Stimulated activated CD8-positive, alpha-beta memory T cell treated with anti-CD3 and anti-CD28 coated beads, Interleukin-2, amount 100 ng/mL, for 48 hours (primary cell): Measurements from ENCODE around the gene SOD2.
A peak's percentile ranks its signal among the peaks of the same experiment; 100 is the strongest.
"Not testable (repeated sequence)": the region's sequence is repeated elsewhere in the genome, so short reads cannot be mapped to it uniquely, and the experiment has no call there.

ENCODE experiments used
- DNase-seq, 2 donors: peaks; one replicate each; pipeline ENCODE4 v3.0.0-alpha.2; 2020; ENCODE audit warnings: low read depth in 2 of 2

Gene SOD2

DNA sequence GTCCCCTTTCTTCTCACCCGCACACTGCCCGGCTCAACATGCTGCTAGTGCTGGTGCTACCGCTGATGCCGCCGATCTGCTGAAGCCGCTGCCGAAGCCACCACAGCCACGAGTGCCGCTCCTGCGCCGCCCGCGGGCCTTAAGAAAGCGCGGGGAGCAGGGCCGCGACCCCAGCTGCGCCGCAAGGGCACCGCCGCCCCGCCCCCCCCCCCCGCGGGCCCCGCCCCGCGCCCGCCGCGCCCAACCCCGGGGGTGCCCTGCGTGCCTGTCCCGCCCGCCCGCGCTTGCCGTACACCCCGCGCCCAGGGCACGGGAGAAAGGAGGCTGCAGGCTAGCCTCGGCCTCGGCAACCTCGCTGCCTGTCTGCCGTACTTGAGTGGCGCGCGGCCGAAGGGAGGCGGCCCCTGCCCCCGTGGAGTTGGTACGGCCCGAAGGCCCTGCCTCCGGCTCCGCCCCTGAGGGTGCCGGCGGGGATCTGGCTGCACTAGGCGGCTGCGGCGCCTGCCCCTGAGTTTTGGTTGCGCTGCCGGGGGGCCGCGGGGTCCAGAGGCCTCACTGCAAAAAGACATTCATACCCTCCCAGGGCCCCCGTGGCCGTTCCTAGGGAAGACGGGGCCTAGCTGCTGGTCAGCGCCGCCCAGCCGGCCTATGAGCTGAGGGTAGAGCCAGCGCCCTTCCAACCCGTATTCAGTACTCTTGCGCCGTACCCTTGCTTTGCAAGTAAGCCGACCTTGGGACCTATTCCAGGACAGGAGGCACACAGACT lies at the start of gene SOD2:
Gene SOD2 (minus strand): TSS at position 114 of the 766 bp plus-strand sequence. CDS start 74 bp downstream, at position 40.
- DNase-seq: peak; percentile 70 to 76

GRCh38 chr6:159742165-159742564 lies 49.1 kb upstream of the SOD2 start:
- no peak for DNase-seq

DNA sequence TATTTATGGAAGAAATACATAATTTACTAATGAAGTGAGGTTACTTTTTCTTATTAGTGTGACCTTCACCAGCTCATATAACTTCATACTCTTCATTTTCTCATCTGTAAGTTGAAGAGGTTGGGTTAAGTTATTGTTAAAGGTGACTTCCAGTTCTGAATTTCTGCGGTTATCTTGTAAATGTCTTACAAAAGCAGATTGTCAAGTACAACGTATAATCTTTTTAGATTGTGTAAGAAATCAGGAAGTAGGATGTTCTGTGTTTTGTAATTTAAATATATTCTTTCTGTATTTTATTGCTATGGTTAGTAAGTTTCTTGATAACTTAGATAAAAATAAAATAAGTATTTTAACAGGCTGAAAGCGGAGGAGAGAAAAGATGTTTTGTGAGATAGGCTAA lies 46.3 kb upstream of the SOD2 start:
- no peak for DNase-seq

DNA sequence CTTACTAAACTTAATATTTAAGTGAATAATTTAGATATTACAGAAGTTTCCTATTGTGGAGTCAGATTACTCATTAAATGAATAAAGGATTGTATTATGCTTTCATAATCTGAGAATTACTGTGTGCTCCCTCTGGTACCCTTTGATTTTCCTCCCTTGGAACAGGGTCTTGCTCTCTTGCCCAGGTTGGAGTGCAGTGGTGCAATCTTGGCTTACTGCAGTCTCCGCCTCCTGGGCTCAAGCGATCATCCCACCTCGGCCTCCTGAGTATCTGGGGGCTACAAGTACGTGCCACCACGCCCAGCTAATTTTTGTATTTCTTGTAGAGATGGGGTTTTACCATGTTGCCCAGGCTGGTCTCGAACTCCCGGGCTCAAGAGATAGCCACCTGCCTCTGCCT lies 43.9 kb upstream of the SOD2 start:
- no peak for DNase-seq

GRCh38 chr6:159733395-159733794 lies 40.4 kb upstream of the SOD2 start:
- not testable (repeated sequence) for DNase-seq

DNA sequence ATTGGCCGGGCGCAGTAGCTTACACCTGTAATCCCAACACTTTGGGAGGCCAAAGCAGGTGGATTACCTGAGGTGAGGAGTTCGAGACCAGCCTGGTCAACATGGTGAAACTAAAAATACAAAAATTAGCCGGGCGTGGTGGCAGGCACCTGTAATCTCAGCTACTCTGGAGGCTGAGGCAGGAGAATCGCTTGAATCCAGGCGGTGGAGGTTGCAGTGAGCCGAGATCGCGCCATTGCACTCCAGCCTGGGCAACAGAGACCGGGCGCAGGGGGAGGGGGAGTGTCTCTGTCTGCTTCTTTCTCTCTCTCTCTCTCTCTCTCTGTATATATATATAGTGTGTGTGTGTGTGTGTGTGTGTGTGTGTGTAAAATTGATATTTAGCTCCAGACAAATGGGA lies 39.5 kb upstream of the SOD2 start:
- DNase-seq: not testable (repeated sequence)

- no peak for DNase-seq
These were observed 37.3 kb upstream of the SOD2 start for GRCh38 chr6:159730332-159730676.

DNA sequence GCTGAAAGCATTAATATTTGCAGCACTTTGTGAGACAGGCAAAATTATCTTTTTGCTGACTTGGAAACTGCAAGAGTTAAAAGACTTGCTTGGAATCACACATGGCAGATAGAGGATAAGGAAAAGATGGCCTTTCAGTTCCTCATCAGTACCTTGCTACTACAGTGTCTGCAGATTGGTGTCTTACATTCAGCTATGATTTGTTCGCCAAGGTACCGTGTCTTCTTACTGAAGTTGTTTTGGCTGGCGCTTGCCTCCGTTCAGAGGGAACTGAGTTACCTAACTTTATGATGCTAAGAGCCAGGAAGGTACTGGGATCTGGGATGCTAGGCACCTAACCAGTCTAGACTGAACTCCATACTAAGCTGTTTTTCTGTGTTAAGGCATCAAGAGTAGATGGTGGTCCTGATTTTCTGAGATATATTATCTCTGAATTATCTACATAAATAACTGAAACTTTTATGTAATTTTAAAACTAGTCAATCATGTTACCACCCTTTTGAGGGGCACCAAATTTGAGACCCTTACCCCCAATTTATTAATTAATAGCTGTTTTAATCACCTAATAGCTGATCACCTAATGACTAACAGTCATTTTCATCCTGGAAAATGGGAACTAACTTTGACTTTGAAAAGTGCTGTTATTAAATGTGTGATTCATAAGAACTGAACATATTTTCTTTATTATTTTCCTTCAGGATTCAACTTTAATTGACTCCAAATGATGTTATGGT lies 36.7 kb upstream of the SOD2 start:
- no peak for DNase-seq

DNA sequence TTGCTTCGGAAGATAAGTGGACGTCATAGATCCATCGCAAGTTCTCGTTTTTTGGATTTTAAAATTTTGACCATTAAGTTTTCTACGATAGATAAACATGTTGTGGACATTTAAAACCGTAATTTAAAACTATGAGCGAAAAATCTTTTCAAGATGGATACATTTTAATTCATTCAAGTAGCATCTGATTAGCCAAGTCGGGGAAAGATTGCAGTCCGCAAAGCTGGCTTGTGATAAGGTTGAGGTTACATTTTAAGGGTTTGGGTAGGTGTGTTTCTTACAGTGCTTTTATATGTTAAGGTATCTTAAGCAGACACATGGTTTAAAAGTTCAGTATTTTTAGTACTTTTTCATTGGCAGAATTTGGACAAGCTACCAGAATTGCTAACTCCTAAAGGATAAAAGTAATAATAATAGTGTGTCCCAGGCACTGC lies 35.5 kb upstream of the SOD2 start:
- no peak for DNase-seq

DNA sequence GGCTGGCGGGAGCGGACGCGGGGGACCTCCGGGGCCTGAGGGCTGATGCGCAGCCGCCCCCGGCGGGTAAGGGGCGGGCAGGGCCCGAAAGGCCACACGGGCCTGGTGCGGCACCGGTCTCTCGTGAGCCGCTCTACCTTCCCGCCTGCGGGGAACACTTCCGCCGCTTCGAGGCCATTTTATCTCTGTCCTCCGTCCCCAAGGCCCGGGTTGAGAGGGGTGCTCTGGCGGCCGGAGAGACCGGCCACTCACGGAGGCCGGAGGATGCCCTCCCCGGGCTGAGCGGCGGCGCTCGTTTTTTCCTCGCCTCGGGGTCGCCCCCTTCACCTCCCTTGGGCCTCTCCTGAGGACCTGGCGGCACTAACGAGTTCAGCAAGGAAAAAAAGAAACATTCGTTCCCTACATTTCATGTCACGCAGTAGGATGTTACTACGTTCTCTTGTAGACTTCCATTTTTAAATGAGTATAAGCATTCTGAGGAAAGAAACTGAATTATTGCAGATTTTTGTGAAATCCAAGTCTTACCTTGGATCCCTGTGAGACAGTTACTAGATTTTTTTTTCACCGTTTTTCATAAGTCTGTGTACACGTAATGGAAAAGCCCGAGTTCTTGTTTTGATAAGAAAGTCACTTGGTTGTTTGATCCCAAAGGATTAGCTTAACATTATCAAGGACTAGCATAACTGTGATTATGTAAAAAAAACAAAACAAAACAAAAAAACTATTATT lies 34.8 kb upstream of the SOD2 start:
- peak in 1 of 2 donors; percentile 24 for DNase-seq

DNA sequence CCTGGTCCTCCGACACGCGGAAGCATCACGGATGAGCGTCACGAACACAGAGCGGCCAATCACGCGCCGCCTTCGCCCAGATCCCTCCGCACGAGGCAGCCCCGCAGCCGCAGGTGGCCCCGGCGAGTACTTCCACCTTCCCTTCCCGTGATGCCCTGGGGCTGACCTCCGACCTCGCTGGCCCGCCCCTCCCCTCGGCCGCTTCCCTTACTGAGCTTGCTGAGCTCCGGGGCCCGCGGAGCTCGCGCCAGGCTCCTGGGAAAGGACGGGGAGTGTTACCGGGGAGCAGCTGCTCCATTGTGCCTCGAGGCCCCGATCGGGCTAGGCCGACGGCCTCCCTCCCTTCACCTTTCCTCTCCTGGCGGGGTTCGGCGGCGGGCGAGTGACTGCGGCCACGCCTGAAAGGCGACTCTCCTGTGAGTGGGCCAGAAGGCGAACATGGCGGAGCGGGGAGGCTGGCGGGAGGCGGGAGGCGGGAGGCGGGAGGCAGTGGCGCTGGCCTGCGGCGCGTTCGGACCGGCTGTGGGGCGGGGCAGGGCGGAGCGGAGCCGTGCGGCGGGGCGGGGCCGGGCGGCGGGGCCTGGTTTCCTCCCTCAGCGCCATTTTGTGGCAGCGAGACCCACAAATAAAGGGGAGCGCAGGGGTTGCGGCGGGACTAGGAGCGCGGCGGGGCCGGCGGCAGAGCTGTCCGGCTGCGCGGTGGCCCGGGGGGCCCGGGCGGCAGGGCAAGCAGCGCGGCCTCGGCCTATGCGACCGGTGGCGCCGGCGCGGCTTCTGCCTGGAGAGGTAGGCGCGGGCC lies 34.1 kb upstream of the SOD2 start, which contains the start of gene WTAP:
Gene WTAP (plus strand): TSS at position 589 of the 799 bp plus-strand sequence. CDS start 8,760 bp downstream, outside the sequence.
- peak; percentile 92 to 94 for DNase-seq

DNA sequence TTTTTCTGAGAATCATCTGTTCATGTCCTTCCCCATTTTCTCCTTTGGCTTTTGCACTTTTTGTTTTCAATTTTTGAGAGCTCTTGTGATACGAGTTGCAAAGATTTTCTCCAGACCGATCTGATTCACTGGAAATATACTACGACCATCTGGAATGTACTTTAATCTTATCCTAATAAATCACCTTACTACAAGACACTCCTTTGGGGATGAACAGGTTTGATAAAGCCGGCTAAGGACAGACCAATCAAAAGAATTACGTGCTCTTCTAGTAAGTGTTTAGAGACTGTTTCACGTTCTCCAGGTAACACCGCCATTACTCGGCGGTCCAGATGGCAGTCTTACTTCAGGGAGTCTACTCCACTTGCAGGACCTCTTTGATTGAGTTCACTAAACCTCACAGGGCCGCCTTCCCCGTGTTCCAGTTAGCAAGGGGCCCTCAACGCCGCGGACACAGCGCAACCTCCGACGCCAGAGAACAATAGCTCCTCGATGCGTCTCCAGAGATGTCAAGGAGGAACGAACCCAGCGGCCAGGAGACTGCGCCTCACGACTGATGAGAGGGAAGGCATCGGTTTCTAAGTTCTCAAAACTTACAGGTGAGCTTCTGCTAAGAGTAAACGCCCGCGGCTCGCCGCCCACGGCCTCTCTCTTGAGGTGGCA lies 33.3 kb upstream of the SOD2 start:
- DNase-seq: no peak

GRCh38 chr6:159725208-159725607 lies 32.2 kb upstream of the SOD2 start:
- DNase-seq: not testable (repeated sequence)

DNA sequence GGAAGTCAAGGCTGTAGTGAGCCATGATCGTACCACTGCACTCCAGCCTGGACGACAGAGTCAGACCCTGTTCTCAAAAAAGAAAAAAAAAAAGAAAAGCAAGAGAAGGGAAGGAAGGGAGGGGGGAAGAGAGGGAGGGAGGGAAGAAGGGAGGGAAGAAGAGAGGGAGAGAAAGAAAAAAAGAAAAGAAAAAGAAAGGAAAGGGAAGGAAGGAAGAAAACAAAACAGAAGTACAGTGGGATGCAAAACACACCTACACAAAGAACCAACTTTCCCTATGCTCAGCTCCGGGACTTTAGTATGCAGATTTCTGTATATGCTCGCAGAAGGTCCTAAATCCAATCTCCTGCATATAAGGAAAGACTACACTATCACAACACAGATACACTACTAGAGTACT lies 31.7 kb upstream of the SOD2 start:
- no peak for DNase-seq

GRCh38 chr6:159723259-159723658 lies 30.2 kb upstream of the SOD2 start:
- no peak for DNase-seq

DNA sequence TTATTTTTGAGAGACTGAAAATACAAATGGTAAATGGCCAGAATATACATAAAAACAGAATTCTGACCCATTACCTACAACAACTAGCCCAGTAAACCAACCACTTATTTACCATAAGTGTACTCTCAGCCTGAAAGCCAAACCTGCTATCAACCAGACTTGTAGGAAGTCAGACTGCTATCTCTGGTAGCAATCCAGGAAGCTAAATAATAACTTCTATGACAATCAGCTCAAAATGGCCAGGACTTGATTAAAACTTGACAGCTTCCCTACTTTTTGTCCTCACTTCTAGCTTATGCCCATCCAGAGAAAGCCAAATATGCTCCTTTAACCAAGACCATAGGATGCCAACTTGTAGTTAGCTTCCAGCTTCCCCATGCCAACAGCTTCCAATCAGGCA lies 29.6 kb upstream of the SOD2 start:
- no peak for DNase-seq

GRCh38 chr6:159721981-159722380 lies 28.9 kb upstream of the SOD2 start:
- DNase-seq: not testable (repeated sequence)

DNA sequence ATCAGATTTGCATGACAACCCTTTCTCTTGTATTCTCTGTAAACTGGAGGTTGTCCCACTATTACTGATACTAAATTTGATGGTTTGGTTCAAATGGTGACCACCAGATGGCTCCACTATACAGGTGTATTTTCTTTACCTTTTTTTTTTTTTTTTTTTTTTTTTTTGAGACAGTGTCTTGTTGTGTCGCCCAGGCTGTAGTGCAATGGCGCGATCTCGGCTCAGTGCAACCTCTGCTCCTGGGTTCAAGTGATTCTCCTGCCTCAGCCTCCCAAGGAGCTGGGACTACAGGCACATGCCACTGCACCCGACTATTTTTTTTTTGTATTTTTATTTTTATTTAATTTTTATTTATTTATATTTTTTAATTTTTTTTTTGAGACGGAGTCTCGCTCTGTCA lies 27.7 kb upstream of the SOD2 start:
- no peak for DNase-seq

DNA sequence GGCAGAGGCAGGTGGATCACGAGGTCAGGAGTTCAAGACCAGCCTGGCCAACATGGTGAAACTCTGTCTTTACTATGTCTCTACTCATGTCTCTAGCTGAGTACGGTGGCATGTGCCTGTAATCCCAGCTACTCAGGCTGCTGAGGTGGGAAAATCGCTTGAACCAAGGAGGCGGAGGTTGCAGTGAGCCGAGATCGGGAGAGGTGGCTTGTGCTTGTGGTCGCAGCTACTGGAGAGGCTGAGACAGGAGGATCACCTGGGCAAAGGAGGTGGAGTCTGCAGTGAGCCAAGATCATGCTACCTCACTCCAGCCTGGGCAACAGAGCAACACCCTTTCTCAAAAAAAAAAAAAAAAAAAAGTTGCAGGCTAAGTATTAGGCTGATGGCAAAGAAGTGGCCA lies 26.2 kb upstream of the SOD2 start:
- no peak for DNase-seq

- DNase-seq: no peak
These were observed 25.6 kb upstream of the SOD2 start for GRCh38 chr6:159718634-159719033.
